Stomach (tissue), 9 donors: ENCODE data around the gene TIGD4. TPM values are rescaled to one million over a fixed set of nuclear protein-coding genes. Genes with fewer than 3 reads are reported as not detected.

ENCODE experiments used
- DNase-seq, 2 donors: peaks; one replicate each; pipeline versions ENCODE4 v3.0.0 to v3.0.0-alpha.2; 2013 to 2019
- H3K27ac ChIP-seq, 5 donors: fragments of 200-600 bp in 4 of 5; sonication (generic) in 4 of 5; one replicate each; pipeline ENCODE4 v1.5.1; 2013 to 2019; ENCODE audit warnings: mild to moderate bottlenecking in 1 of 5, moderate library complexity in 1 of 5
- H3K27me3 ChIP-seq, 3 donors: fragments of 200-600 bp; sonication (generic); one replicate each; pipeline ENCODE4 v1.5.1; 2017 to 2019; ENCODE audit warnings: mixed run types in 1 of 3
- H3K36me3 ChIP-seq, 4 donors: fragments of 200-600 bp; sonication (generic); 1 replicate in 3 of 4; 2 replicates in 1 of 4; pipeline ENCODE4 v1.5.1; 2016 to 2019
- H3K4me1 ChIP-seq, 4 donors: fragments of 200-600 bp; sonication (generic); one replicate each; pipeline ENCODE4 v1.5.1; 2016 to 2019
- H3K4me3 ChIP-seq, 4 donors: fragments of 200-600 bp; sonication (generic) in 3 of 4; one replicate each; pipeline ENCODE4 v1.5.1; 2016 to 2019; ENCODE audit warnings: mild to moderate bottlenecking in 1 of 4
- H3K9me3 ChIP-seq, 4 donors: fragments of 200-600 bp; sonication (generic); one replicate each; pipeline ENCODE4 v1.5.1; 2016 to 2019
- CTCF ChIP-seq, 7 experiments: fragments of 450-650 bp in 4 of 7; fragments of 200-600 bp in 3 of 7; sonication (generic) in 3 of 7; IDR thresholded peaks; one replicate each; pipeline ENCODE4 v1.5.1; 2016 to 2019; ENCODE audit warnings: antibody characterized with exemption in 7 of 7, control low read depth in 2 of 7, mild to moderate bottlenecking in 1 of 7
- EP300 ChIP-seq: sonication (generic); formaldehyde crosslinking; IDR thresholded peaks from one replicate; pipeline ENCODE4 v1.6.1; 2017; ENCODE audit warnings: antibody characterized with exemption
- POLR2A ChIP-seq, 4 donors: fragments of 450-650 bp; IDR thresholded peaks; one replicate each; pipeline ENCODE4 v1.6.1; 2016; ENCODE audit warnings: antibody characterized with exemption in 4 of 4, control low read depth in 2 of 4, mild to moderate bottlenecking in 1 of 4, moderate library complexity in 1 of 4
- POLR2AphosphoS5 ChIP-seq, 3 donors: sonication (generic); formaldehyde crosslinking; IDR thresholded peaks; one replicate each; pipeline ENCODE4 v1.6.1; 2016; ENCODE audit warnings: antibody characterized with exemption in 3 of 3
- WGBS, 5 donors: extraction: QIAGEN DNeasy Blood & Tissue Kit in 3 of 5; methylation state at CpG; one replicate each; pipeline versions ENCODE4 v1.1.5 to v1.1.7; 2013 to 2018; 5-methylcytosine and 5-hydroxymethylcytosine counted together
- intact Hi-C: fragments of 100-400 bp; cut with DNase I; formaldehyde crosslinking; loops from one replicate; pipeline ENCODE4 v1.15.1; 2023; ENCODE audit warnings: low total_unique reads
- polyA plus RNA-seq, 3 donors: library from polyadenylated mRNA; stranded (reverse); fragments of 200-250 nt; gene quantifications; one replicate each; pipeline ENCODE4 v1.2.3, GENCODE V29; 2013
- total RNA-seq, 5 donors: library from RNA; depleted of rRNA; stranded (reverse); fragments of >200 nt; gene quantifications; one replicate each; pipeline versions ENCODE4 v1.1.0 to v1.2.3, GENCODE V29; 2014 to 2016
- donor health status: healthy with polysubstance abuse.
- donor health status: Bipolar disorder and iron deficiency.
- donor health status: healthy.

Gene TIGD4
- total and polyA plus RNA-seq, 8 donors = 0.20 to 4.1 (median 0.72) TPM; not detected in 4

GRCh38 chr4:152815078-152815477 is 35.5 kb upstream of the TIGD4 start:
- TF ChIP-seq POLR2AphosphoS5 (IDR thresholded peaks at IDR 0.05) (no peak), EP300 (no peak), CTCF (IDR thresholded peaks at IDR 0.05) (no peak), POLR2A (IDR thresholded peaks at IDR 0.05) (no peak)
- Histone ChIP-seq H3K27me3 (no peaks in the 10 kb centered on the region), H3K27ac (no peak overlapping the region), H3K9me3 (peaks cover 0 to 13% (median 3%) of the 10 kb centered on the region in 4 donors), H3K4me3 (no peak overlapping the region), H3K36me3 (peaks cover 0 to 24% (median 13%) of the 10 kb centered on the region in 4 donors), H3K4me1 (peaks cover 0 to 15% (median 5%) of the 10 kb centered on the region in 4 donors)
- no peak for DNase-seq
- intact Hi-C loops = no loop called here

GRCh38 chr4:152810715-152811287 is 31.3 kb upstream of the TIGD4 start:
- peak in 1 of 2 donors; percentile 31 for DNase-seq
- peaks cover 0 to 6% (median 0%) of the 10 kb centered on the region in 4 donors for H3K36me3 ChIP-seq
- H3K4me3 ChIP-seq = no peak overlapping the region
- no peak overlapping the region for H3K27ac ChIP-seq
- no peak for TF ChIP-seq EP300
- no peak for TF ChIP-seq POLR2A (IDR thresholded peaks at IDR 0.05)
- no peak for TF ChIP-seq POLR2AphosphoS5 (IDR thresholded peaks at IDR 0.05)
- TF ChIP-seq CTCF (IDR thresholded peaks at IDR 0.05) = no peak
- intact Hi-C loops = no loop called here
- H3K4me1 ChIP-seq = peaks cover 0 to 23% (median 6%) of the 10 kb centered on the region in 4 donors
- H3K27me3 ChIP-seq = no peaks in the 10 kb centered on the region
- WGBS, 5 donors = 57 to 71% (median 62%) methylated on average over 11 of the region's 11 CpGs
- peaks cover 0 to 13% (median 3%) of the 10 kb centered on the region in 4 donors for H3K9me3 ChIP-seq

- no peaks in the 10 kb centered on the region for H3K36me3 ChIP-seq
- H3K4me1 ChIP-seq = peaks cover 0 to 37% (median 10%) of the 10 kb centered on the region in 4 donors
- TF ChIP-seq EP300 = no peak
- no peak for TF ChIP-seq POLR2AphosphoS5 (IDR thresholded peaks at IDR 0.05)
- TF ChIP-seq POLR2A (IDR thresholded peaks at IDR 0.05) = no peak
- no peak for TF ChIP-seq CTCF (IDR thresholded peaks at IDR 0.05)
- intact Hi-C loops = no loop called here
- no peak for DNase-seq
- peaks cover 0 to 6% (median 0%) of the 10 kb centered on the region in 4 donors for H3K9me3 ChIP-seq
- 82 to 93% (median 92%) methylated on average over 8 of the region's 8 CpGs for WGBS, 5 donors
- H3K27ac ChIP-seq = no peak overlapping the region
- no peaks in the 10 kb centered on the region for H3K27me3 ChIP-seq
- H3K4me3 ChIP-seq = no peak overlapping the region
Observed at GRCh38 chr4:152808670-152809069, 29.1 kb upstream of the TIGD4 start.

- Histone ChIP-seq H3K4me3 (no peak overlapping the region), H3K27me3 (no peaks in the 10 kb centered on the region), H3K4me1 (peaks cover 0 to 37% (median 11%) of the 10 kb centered on the region in 4 donors), H3K36me3 (no peaks in the 10 kb centered on the region), H3K9me3 (no peaks in the 10 kb centered on the region), H3K27ac (no peak overlapping the region)
- no peak for TF ChIP-seq EP300
- intact Hi-C loops = no loop called here
- no peak for DNase-seq
- 79 to 84% (median 82%) methylated on average over 3 of the region's 3 CpGs for WGBS, 5 donors
Observed at GRCh38 chr4:152807294-152807829, 27.8 kb upstream of the TIGD4 start.

- H3K4me3 ChIP-seq = no peak overlapping the region
- TF ChIP-seq CTCF (IDR thresholded peaks at IDR 0.05) = no peak
- TF ChIP-seq EP300 = no peak
- TF ChIP-seq POLR2AphosphoS5 (IDR thresholded peaks at IDR 0.05) = no peak
- no peak for TF ChIP-seq POLR2A (IDR thresholded peaks at IDR 0.05)
- intact Hi-C loops = no loop called here
Observed at GRCh38 chr4:152806501-152807125, 27.1 kb upstream of the TIGD4 start.

More at GRCh38 chr4:152806501-152807125, 27.1 kb upstream of the TIGD4 start:
- H3K36me3 ChIP-seq = no peaks in the 10 kb centered on the region
- WGBS, 5 donors = 84 to 86% (median 84%) methylated on average over 3 of the region's 3 CpGs
- no peaks in the 10 kb centered on the region for H3K9me3 ChIP-seq
- DNase-seq = no peak
- peaks cover 0 to 35% (median 15%) of the 10 kb centered on the region in 4 donors for H3K4me1 ChIP-seq
- no peak overlapping the region for H3K27ac ChIP-seq
- H3K27me3 ChIP-seq = no peaks in the 10 kb centered on the region
